ENCODE results near the gene SRPK3.

Gene SRPK3

GRCh38 chrX:153830640-153831428 lies 50.0 kb downstream of the SRPK3 start:
- H3K27me3 Mint-ChIP-seq = no peaks in the 10 kb centered on the region
- ATAC-seq (replicated peaks; ENCODE audit: extremely low read depth, poor library complexity, severe bottlenecking) (no peak), DNase-seq (ENCODE audit: low spot score in 2 of 2) (no peak)
- H3K27ac Mint-ChIP-seq (ENCODE audit: low read depth) = no peak overlapping the region
- H3K4me1 Mint-ChIP-seq = peaks cover 12% of the 10 kb centered on the region
- H3K4me3 Mint-ChIP-seq = peak overlapping the region; percentile 56
- peaks cover 3% of the 10 kb centered on the region for H3K36me3 Mint-ChIP-seq (ENCODE audit: insufficient read depth)
- H3K9me3 Mint-ChIP-seq = no peaks in the 10 kb centered on the region

GRCh38 chrX:153831429-153832150 lies 50.7 kb downstream of the SRPK3 start:
- Mint-ChIP-seq H3K4me1 (peaks cover 12% of the 10 kb centered on the region), H3K27me3 (no peaks in the 10 kb centered on the region), H3K9me3 (no peaks in the 10 kb centered on the region), H3K36me3 (ENCODE audit: insufficient read depth) (peaks cover 3% of the 10 kb centered on the region), H3K4me3 (peak overlapping the region; percentile 56), H3K27ac (ENCODE audit: low read depth) (no peak overlapping the region)
- ATAC-seq (replicated peaks; ENCODE audit: extremely low read depth, poor library complexity, severe bottlenecking) (no peak), DNase-seq (ENCODE audit: low spot score in 2 of 2) (no peak)

GRCh38 chrX:153832728-153833127 lies 51.9 kb downstream of the SRPK3 start:
- Mint-ChIP-seq H3K27me3 (no peaks in the 10 kb centered on the region), H3K4me3 (no peak overlapping the region), H3K27ac (ENCODE audit: low read depth) (no peak overlapping the region), H3K4me1 (peaks cover 2% of the 10 kb centered on the region), H3K9me3 (no peaks in the 10 kb centered on the region), H3K36me3 (ENCODE audit: insufficient read depth) (peaks cover 3% of the 10 kb centered on the region)
- no peak for ATAC-seq (replicated peaks; ENCODE audit: extremely low read depth, poor library complexity, severe bottlenecking)
- no peak for DNase-seq (ENCODE audit: low spot score in 2 of 2)
